GM23248 (cell line): ENCODE results near the gene MSANTD2. TPM values are rescaled to one million over a fixed set of nuclear protein-coding genes. Genes with fewer than 3 reads are reported as not detected.
A peak's percentile ranks its signal among the peaks of the same experiment; 100 is the strongest.

Source experiments
- DNase-seq: peaks from one replicate; pipeline ENCODE4 v3.0.0-alpha.2; 2015
- H2AFZ ChIP-seq: fragments of 200-600 bp; sonication (generic); 2 replicates; pipeline ENCODE4 v1.6.1; 2016; ENCODE audit warnings: antibody characterized with exemption
- H3F3A ChIP-seq: fragments of 200-600 bp; sonication (generic); 2 replicates; pipeline ENCODE4 v1.6.1; 2016; ENCODE audit warnings: mild to moderate bottlenecking, antibody characterized with exemption, mixed run types; ENCODE audit not compliant: insufficient read depth
- H3K27ac ChIP-seq: fragments of 200-600 bp; sonication (generic); 2 replicates; pipeline ENCODE4 v1.5.1; 2016; ENCODE audit warnings: mild to moderate bottlenecking
- H3K27me3 ChIP-seq: fragments of 200-600 bp; sonication (generic); replicated peaks from 2 replicates; pipeline ENCODE4 v1.6.1; 2016; ENCODE audit warnings: mild to moderate bottlenecking; ENCODE audit not compliant: insufficient read depth
- H3K36me3 ChIP-seq: fragments of 200-600 bp; sonication (generic); 2 replicates; pipeline ENCODE4 v1.6.1; 2016; ENCODE audit warnings: low read depth, mild to moderate bottlenecking
- H3K4me1 ChIP-seq: fragments of 200-600 bp; sonication (generic); 2 replicates; pipeline ENCODE4 v1.6.1; 2016; ENCODE audit warnings: mild to moderate bottlenecking; ENCODE audit not compliant: insufficient read depth
- H3K4me2 ChIP-seq: fragments of 200-600 bp; sonication (generic); one replicate; pipeline ENCODE4 v1.6.1; 2016; ENCODE audit warnings: mild to moderate bottlenecking; ENCODE audit not compliant: unreplicated experiment
- H3K4me3 ChIP-seq: fragments of 200-600 bp; sonication (generic); 2 replicates; pipeline ENCODE4 v1.5.1; 2016; ENCODE audit warnings: mild to moderate bottlenecking
- H3K79me2 ChIP-seq: fragments of 200-600 bp; sonication (generic); 2 replicates; pipeline ENCODE4 v1.6.1; 2016; ENCODE audit warnings: mild to moderate bottlenecking; ENCODE audit not compliant: insufficient read depth
- H3K9ac ChIP-seq: fragments of 200-600 bp; sonication (generic); 2 replicates; pipeline ENCODE4 v1.6.1; 2016; ENCODE audit warnings: mild to moderate bottlenecking
- H3K9me2 ChIP-seq: fragments of 200-600 bp; sonication (generic); 2 replicates; pipeline ENCODE4 v1.6.1; 2016; ENCODE audit warnings: mixed run types, mild to moderate bottlenecking, moderate library complexity; ENCODE audit not compliant: insufficient read depth
- H3K9me3 ChIP-seq: fragments of 200-600 bp; sonication (generic); one replicate; pipeline ENCODE4 v1.6.1; 2017; ENCODE audit warnings: low read depth
- H4K20me1 ChIP-seq: fragments of 200-600 bp; sonication (generic); 2 replicates; pipeline ENCODE4 v1.6.0; 2016; ENCODE audit not compliant: insufficient read depth
- EZH2 ChIP-seq: fragments of 200-600 bp; sonication (generic); IDR thresholded peaks from 2 replicates; pipeline ENCODE4 v1.6.1; 2018; ENCODE audit warnings: antibody characterized with exemption, mild to moderate bottlenecking; ENCODE audit not compliant: insufficient read depth, poor library complexity, severe bottlenecking
- EZH2phosphoT487 ChIP-seq: fragments of 200-600 bp; sonication (generic); IDR thresholded peaks from 2 replicates; pipeline ENCODE4 v1.6.1; 2018; ENCODE audit warnings: antibody characterized with exemption, moderate library complexity, mild to moderate bottlenecking, low read depth; ENCODE audit not compliant: insufficient read depth
- WGBS, 2 experiments: methylation state at CpG; one replicate each; pipeline ENCODE4 v1.1.6; 2015 to 2017; ENCODE audit warnings: low lambda C conversion rate in 2 of 2, low coverage in 1 of 2; ENCODE audit errors: missing lambda C conversion rate in 2 of 2; 5-methylcytosine and 5-hydroxymethylcytosine counted together
- in situ Hi-C: fragments of 300-500 bp; cut with MboI; formaldehyde crosslinking; loops from 2 replicates; pipeline ENCODE4 v1.15.0; 2020
- polyA plus RNA-seq: library from polyadenylated mRNA; unstranded; fragments of >200 nt; fragmentation: Nextera tagmentation; extraction: Ambion mirVana; gene quantifications from 2 replicates; pipeline ENCODE4 v1.2.1, GENCODE V29; 2016
- total RNA-seq: library from RNA; depleted of rRNA; stranded (reverse); fragments of >200 nt; shearing (Covaris generic); gene quantifications from 2 replicates; pipeline ENCODE4 v1.2.3, GENCODE V29; 2014

Gene MSANTD2
- total and polyA plus RNA-seq, 2 experiments from 2014 or later = 6.0 to 8.4 TPM

GRCh38 chr11:124738713-124739478 lies 61.3 kb downstream of the MSANTD2 start:
- Histone ChIP-seq H3K4me1 (no peaks in the 10 kb centered on the region), H3K79me2 (no peaks in the 10 kb centered on the region), H3K4me3 (peak overlapping the region; percentile 67), H3K27me3 (peaks cover 41% of the 10 kb centered on the region), H3K27ac (no peak overlapping the region), H3K9me3 (no peaks in the 10 kb centered on the region), H3K4me2 (peak overlapping the region; percentile 87), H3K9ac (no peak overlapping the region), H3F3A (no peaks in the 10 kb centered on the region), H3K9me2 (no peaks in the 10 kb centered on the region), H3K36me3 (no peaks in the 10 kb centered on the region), H2AFZ (no peak overlapping the region; the same call in 1 of the 2 replicates), H4K20me1 (no peaks in the 10 kb centered on the region)
- DNase-seq = no peak
- in situ Hi-C loops = no loop called here
- TF ChIP-seq EZH2phosphoT487 (no peak), EZH2 (peak; percentile 45)
- WGBS, 2 experiments = 33 to 45% methylated on average over 21 of the region's 21 CpGs

GRCh38 chr11:124737638-124738305 lies 62.4 kb downstream of the MSANTD2 start:
- no peaks in the 10 kb centered on the region for H3K4me1 ChIP-seq
- in situ Hi-C loops = no loop called here
- no peaks in the 10 kb centered on the region for H4K20me1 ChIP-seq
- no peak overlapping the region for H3K4me2 ChIP-seq
- no peak overlapping the region for H3K4me3 ChIP-seq
- H3K27ac ChIP-seq = no peak overlapping the region
- TF ChIP-seq EZH2 (no peak), EZH2phosphoT487 (no peak)
- H3K9ac ChIP-seq = no peak overlapping the region
- no peaks in the 10 kb centered on the region for H3F3A ChIP-seq
- H3K27me3 ChIP-seq = peaks cover 34% of the 10 kb centered on the region
- DNase-seq = no peak
- no peaks in the 10 kb centered on the region for H3K9me2 ChIP-seq
- H3K36me3 ChIP-seq = no peaks in the 10 kb centered on the region
- 74 to 75% methylated on average over 7 of the region's 7 CpGs for WGBS, 2 experiments
- H3K79me2 ChIP-seq = no peaks in the 10 kb centered on the region
- H2AFZ ChIP-seq = no peak overlapping the region
- H3K9me3 ChIP-seq = no peaks in the 10 kb centered on the region

- WGBS, 2 experiments = 34 to 37% methylated on average over 3 of the region's 3 CpGs
- no peaks in the 10 kb centered on the region for H3F3A ChIP-seq
Measured at GRCh38 chr11:124736736-124737135, 63.5 kb downstream of the MSANTD2 start.

GRCh38 chr11:124732230-124732629 lies 68.0 kb downstream of the MSANTD2 start:
- Histone ChIP-seq H3K9ac (no peak overlapping the region), H3K79me2 (no peaks in the 10 kb centered on the region), H2AFZ (no peak overlapping the region), H3K36me3 (no peaks in the 10 kb centered on the region), H3K4me3 (no peak overlapping the region), H3F3A (no peaks in the 10 kb centered on the region), H3K27me3 (peaks cover 28% of the 10 kb centered on the region; the same call in 1 of the 2 replicates), H3K9me2 (no peaks in the 10 kb centered on the region), H3K4me1 (no peaks in the 10 kb centered on the region), H3K27ac (no peak overlapping the region), H4K20me1 (no peaks in the 10 kb centered on the region), H3K9me3 (no peaks in the 10 kb centered on the region), H3K4me2 (no peak overlapping the region)
- no peak for DNase-seq
- 75 to 78% methylated on average over 4 of the region's 4 CpGs for WGBS, 2 experiments
- TF ChIP-seq EZH2 = no peak
- no peak for TF ChIP-seq EZH2phosphoT487
- in situ Hi-C loops = no loop called here

More at GRCh38 chr11:124736736-124737135, 63.5 kb downstream of the MSANTD2 start:
- Histone ChIP-seq H3K9me2 (no peaks in the 10 kb centered on the region), H3K4me3 (no peak overlapping the region), H2AFZ (no peak overlapping the region), H4K20me1 (no peaks in the 10 kb centered on the region), H3K27me3 (peaks cover 26% of the 10 kb centered on the region), H3K4me2 (no peak overlapping the region), H3K27ac (no peak overlapping the region), H3K36me3 (no peaks in the 10 kb centered on the region), H3K79me2 (no peaks in the 10 kb centered on the region), H3K9ac (no peak overlapping the region), H3K4me1 (no peaks in the 10 kb centered on the region), H3K9me3 (no peaks in the 10 kb centered on the region)
- no peak for TF ChIP-seq EZH2
- no peak for TF ChIP-seq EZH2phosphoT487
- in situ Hi-C loops = no loop called here
- no peak for DNase-seq
